Measurements from ENCODE around the gene INTS6L.

GRCh38 chrX:135497736-135498135 is 22.7 kb upstream of the INTS6L start:
- no peak for TF ChIP-seq CTCF (IDR thresholded peaks at IDR 0.05)
- no peak for TF ChIP-seq POLR2A (IDR thresholded peaks at IDR 0.05)
